Effector memory CD4-positive, alpha-beta T cell (primary cell): ENCODE results near the gene TSHZ2.
A peak's percentile ranks its signal among the peaks of the same experiment; 100 is the strongest.

Source experiments
- DNase-seq, 3 donors: peaks; one replicate each; pipeline ENCODE4 v3.0.0-alpha.2; 2020
- H3K27ac ChIP-seq: 2 replicates; pipeline ENCODE4 v1.7.0; 2013; ENCODE audit warnings: mild to moderate bottlenecking, low read length, moderate library complexity; ENCODE audit not compliant: insufficient read depth, poor library complexity, severe bottlenecking
- H3K27me3 ChIP-seq: replicated peaks from 2 replicates; pipeline ENCODE4 v1.7.0; 2013; ENCODE audit warnings: mild to moderate bottlenecking, low read length; ENCODE audit not compliant: insufficient read depth, control insufficient read depth, poor library complexity, severe bottlenecking
- H3K36me3 ChIP-seq: 2 replicates; pipeline ENCODE4 v1.7.0; 2013; ENCODE audit warnings: mild to moderate bottlenecking, low read length, moderate library complexity; ENCODE audit not compliant: control insufficient read depth, insufficient read depth
- H3K4me1 ChIP-seq: 2 replicates; pipeline ENCODE4 v1.7.0; 2013; ENCODE audit warnings: low read length, mild to moderate bottlenecking; ENCODE audit not compliant: control insufficient read depth, insufficient read depth, poor library complexity, severe bottlenecking
- H3K4me3 ChIP-seq: 2 replicates; pipeline ENCODE4 v1.7.0; 2013; ENCODE audit warnings: low read length, low read depth, mild to moderate bottlenecking; ENCODE audit not compliant: insufficient read depth, poor library complexity, severe bottlenecking
- H3K9me3 ChIP-seq: 2 replicates; pipeline ENCODE4 v1.7.0; 2013; ENCODE audit warnings: mild to moderate bottlenecking, low read length, moderate library complexity; ENCODE audit not compliant: control insufficient read depth

Gene TSHZ2

GRCh38 chr20:53202777-53203176 is 230.6 kb downstream of the TSHZ2 start:
- H3K9me3 ChIP-seq, result no peaks in the 10 kb centered on the region
- DNase-seq, result no peak
- no peaks in the 10 kb centered on the region for H3K27me3 ChIP-seq
- no peak overlapping the region for H3K27ac ChIP-seq
- no peaks in the 10 kb centered on the region for H3K36me3 ChIP-seq
- no peaks in the 10 kb centered on the region for H3K4me1 ChIP-seq
- H3K4me3 ChIP-seq, result no peak overlapping the region

- Histone ChIP-seq H3K9me3 (no peaks in the 10 kb centered on the region), H3K4me1 (no peaks in the 10 kb centered on the region)
These were observed 232.9 kb downstream of the TSHZ2 start for GRCh38 chr20:53205046-53205445.

GRCh38 chr20:53208110-53208832 is 236.1 kb downstream of the TSHZ2 start:
- Histone ChIP-seq H3K9me3 (no peaks in the 10 kb centered on the region), H3K36me3 (no peaks in the 10 kb centered on the region), H3K4me1 (no peaks in the 10 kb centered on the region), H3K27me3 (no peaks in the 10 kb centered on the region), H3K4me3 (no peak overlapping the region), H3K27ac (no peak overlapping the region)
- DNase-seq, result no peak

More at GRCh38 chr20:53205046-53205445, 232.9 kb downstream of the TSHZ2 start:
- DNase-seq, result no peak
- Histone ChIP-seq H3K4me3 (no peak overlapping the region), H3K36me3 (no peaks in the 10 kb centered on the region), H3K27me3 (no peaks in the 10 kb centered on the region), H3K27ac (no peak overlapping the region)

GRCh38 chr20:53210041-53210440 is 237.9 kb downstream of the TSHZ2 start:
- no peaks in the 10 kb centered on the region for H3K36me3 ChIP-seq
- H3K4me3 ChIP-seq, result no peak overlapping the region
- H3K27me3 ChIP-seq, result no peaks in the 10 kb centered on the region
- H3K4me1 ChIP-seq, result no peaks in the 10 kb centered on the region
- no peak overlapping the region for H3K27ac ChIP-seq
- DNase-seq, result no peak
- H3K9me3 ChIP-seq, result no peaks in the 10 kb centered on the region

- no peak for DNase-seq
- Histone ChIP-seq H3K9me3 (no peaks in the 10 kb centered on the region), H3K27me3 (no peaks in the 10 kb centered on the region), H3K4me1 (no peaks in the 10 kb centered on the region), H3K36me3 (no peaks in the 10 kb centered on the region), H3K27ac (no peak overlapping the region), H3K4me3 (no peak overlapping the region)
These were observed 238.8 kb downstream of the TSHZ2 start for GRCh38 chr20:53210931-53211330.

- peaks cover 7% of the 10 kb centered on the region for H3K4me1 ChIP-seq
- no peak overlapping the region for H3K27ac ChIP-seq
- H3K27me3 ChIP-seq, result no peaks in the 10 kb centered on the region
- no peaks in the 10 kb centered on the region for H3K9me3 ChIP-seq
- no peaks in the 10 kb centered on the region for H3K36me3 ChIP-seq
- DNase-seq, result no peak
- no peak overlapping the region for H3K4me3 ChIP-seq
These were observed 239.9 kb downstream of the TSHZ2 start for GRCh38 chr20:53212018-53212417.

- Histone ChIP-seq H3K9me3 (no peaks in the 10 kb centered on the region), H3K4me1 (peaks cover 7% of the 10 kb centered on the region), H3K4me3 (no peak overlapping the region), H3K36me3 (no peaks in the 10 kb centered on the region), H3K27ac (no peak overlapping the region), H3K27me3 (no peaks in the 10 kb centered on the region)
- DNase-seq, result no peak
These were observed 242.2 kb downstream of the TSHZ2 start for GRCh38 chr20:53214392-53214791.

GRCh38 chr20:53215166-53215565 is 243.0 kb downstream of the TSHZ2 start:
- H3K36me3 ChIP-seq, result no peaks in the 10 kb centered on the region
- H3K9me3 ChIP-seq, result no peaks in the 10 kb centered on the region
- no peak for DNase-seq
- no peak overlapping the region for H3K27ac ChIP-seq
- no peak overlapping the region for H3K4me3 ChIP-seq
- H3K27me3 ChIP-seq, result no peaks in the 10 kb centered on the region
- H3K4me1 ChIP-seq, result peaks cover 7% of the 10 kb centered on the region

DNA sequence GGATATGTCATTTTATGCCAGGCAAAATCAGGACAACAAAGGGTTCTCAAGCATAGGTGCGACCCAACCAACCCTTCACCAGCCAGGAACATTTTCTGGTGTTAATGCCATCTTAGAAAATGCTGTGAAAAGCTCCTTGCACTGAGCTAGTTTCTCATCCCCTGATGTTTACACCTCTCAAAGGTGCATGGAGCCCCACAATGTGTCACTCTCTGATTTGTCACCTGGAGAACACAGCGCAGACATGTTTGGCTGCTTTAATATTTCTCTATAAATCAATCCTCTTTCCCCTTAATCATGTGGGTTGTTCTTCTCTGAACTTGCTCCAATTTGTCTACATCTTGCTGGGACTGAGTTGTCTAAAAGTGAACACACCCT is 244.3 kb downstream of the TSHZ2 start:
- H3K9me3 ChIP-seq, result no peaks in the 10 kb centered on the region

DNA sequence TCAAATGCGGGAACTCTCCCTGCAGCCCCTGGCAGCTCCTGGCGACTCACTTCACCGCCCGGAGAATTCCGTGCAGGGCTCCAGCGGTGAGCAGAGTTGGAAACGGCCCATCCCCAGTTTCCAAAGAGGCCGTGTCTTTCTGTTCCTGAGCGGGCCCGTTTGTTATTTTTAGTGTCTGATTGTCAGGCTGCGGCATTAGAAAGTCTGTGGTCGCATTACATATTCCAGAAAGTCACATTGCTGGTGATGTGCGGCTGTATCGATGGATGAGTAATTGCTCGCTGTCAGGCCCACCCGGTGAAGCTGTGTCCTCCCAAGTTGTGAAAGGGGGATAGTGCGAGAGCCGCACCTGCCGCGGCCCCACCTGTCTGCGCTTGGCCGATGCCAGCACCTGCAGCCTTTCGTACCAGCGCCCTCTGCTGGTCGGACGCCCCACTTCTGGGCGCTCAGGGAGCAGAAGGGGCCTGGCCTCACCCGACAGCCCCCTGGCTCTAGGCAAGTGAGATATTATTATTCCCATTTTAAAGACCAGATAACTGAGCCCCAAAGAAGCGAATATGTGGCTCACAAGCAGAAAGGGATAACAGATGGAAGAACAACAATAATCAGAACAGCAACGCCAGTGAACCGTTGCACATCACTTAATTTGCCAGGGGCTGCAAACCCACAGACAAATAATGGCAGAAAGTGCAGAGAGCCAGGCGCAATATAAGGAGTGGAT is 244.9 kb downstream of the TSHZ2 start:
- Histone ChIP-seq H3K4me3 (no peak overlapping the region), H3K9me3 (no peaks in the 10 kb centered on the region), H3K4me1 (peaks cover 7% of the 10 kb centered on the region), H3K36me3 (no peaks in the 10 kb centered on the region), H3K27ac (no peak overlapping the region), H3K27me3 (no peaks in the 10 kb centered on the region)
- DNase-seq, result peak; percentile 44 to 60 (median 52)

More for the DNA sequence above, 244.3 kb downstream of the TSHZ2 start:
- no peak for DNase-seq
- H3K36me3 ChIP-seq, result no peaks in the 10 kb centered on the region
- H3K4me1 ChIP-seq, result peaks cover 7% of the 10 kb centered on the region
- no peak overlapping the region for H3K4me3 ChIP-seq
- no peak overlapping the region for H3K27ac ChIP-seq
- H3K27me3 ChIP-seq, result no peaks in the 10 kb centered on the region
